NCI-H128 (cell line): ENCODE measurements around the gene LGR4.

Source experiments
- DNase-seq: peaks from one replicate; lab custom pipeline; 2025; ENCODE audit not compliant: unreplicated experiment; lab: John Stamatoyannopoulos, UW

The LGR4 gene

DNA sequence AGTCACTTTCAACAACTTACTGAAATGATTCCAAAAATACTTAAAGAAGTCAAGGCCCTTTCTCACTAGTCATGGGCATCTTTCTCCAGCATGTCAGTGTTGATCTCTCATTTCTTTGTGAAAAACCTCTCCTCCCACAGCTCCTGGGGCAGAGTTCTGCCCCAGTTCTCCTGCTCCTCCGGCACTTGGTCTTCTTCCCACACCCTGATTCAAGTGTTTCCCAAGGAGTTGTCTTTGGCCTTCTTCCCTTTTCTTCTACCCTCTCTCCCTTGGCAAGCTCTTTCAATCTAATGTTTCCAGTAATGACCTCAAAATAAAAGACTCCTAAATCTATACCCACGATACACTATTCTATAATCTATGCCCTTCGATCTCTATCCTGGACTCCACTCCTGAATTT, 67.5 kb downstream of the LGR4 start:
- DNase-seq: no peak

DNA sequence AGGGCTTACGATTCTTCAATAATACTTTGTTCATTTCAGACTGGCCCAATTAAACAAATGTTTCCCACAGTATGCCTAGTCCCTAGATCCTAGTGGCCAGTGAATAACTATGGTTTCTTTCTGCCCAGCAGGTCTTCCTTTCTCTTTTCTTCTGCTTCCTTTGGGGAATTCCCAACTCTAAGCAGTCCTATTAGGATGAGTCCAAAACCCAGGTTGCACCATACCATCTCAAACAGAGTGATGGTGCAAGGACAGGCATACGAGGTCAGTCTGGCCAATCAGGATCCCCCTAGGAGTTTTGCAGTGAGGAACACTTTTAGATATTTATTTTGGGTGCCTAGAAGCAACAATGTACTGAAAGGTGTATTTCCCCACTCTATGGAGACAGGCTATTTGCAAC, 68.2 kb downstream of the LGR4 start:
- DNase-seq: no peak

DNA sequence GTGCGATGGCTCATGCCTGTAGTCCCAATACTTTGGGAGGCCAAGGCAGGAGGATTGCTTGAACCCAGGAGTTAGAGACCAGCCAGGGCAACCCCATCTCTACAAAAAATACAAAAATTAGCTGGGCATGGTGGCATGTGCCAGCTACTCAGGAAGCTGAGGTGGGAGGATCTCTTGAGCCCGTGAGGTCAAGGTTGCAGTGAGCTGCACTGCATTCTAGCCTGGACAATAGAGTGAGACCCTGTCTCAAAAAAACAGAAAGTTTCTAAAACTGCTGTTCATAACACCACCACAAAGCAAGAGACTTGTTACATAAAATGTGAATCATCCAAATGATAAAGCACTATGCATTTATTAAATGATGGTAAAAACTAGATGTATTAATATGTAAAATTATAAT, 69.4 kb downstream of the LGR4 start:
- no peak for DNase-seq

DNA sequence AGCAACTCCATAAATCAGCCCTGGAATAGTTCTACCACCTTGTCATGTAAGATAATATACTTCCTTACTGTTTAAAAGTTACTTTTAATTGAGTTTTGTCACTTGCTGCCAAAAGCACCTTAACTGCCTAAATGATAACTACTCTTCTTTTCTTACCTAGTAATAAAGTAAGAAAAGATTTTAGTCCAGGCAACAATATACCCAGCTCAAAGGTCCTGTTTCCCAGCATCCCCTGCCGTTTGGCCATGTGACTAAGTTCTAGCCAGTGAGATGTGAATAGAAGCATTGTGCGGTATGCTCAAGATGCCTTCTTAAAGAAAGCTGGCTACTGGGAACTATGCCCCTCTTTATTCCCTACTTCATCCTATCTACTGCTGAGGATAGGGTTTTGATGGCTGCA, 70.1 kb downstream of the LGR4 start:
- no peak for DNase-seq

DNA sequence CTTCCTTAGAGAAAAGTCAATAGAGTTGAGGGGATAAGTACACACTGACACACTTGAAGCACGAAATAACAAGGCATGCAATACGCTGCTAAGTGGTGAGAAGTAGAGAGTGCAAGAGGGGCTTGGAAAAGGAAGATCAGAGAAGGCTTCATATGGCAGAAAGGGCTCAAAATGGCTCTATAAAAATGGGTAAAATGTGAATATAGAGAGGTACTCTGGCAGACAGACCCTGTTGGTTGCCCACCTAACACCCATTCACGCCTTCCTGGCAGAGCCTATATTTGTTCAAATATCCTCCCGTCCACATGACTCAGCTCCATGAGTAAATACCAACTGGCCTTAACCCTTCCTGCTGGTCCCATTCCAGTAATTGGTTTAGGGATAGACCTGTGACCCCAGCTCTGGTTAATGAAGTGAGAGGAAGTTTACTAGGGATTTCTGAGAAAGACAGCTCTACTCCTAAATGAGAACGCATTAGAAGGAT, 70.7 kb downstream of the LGR4 start:
- DNase-seq: no peak

DNA sequence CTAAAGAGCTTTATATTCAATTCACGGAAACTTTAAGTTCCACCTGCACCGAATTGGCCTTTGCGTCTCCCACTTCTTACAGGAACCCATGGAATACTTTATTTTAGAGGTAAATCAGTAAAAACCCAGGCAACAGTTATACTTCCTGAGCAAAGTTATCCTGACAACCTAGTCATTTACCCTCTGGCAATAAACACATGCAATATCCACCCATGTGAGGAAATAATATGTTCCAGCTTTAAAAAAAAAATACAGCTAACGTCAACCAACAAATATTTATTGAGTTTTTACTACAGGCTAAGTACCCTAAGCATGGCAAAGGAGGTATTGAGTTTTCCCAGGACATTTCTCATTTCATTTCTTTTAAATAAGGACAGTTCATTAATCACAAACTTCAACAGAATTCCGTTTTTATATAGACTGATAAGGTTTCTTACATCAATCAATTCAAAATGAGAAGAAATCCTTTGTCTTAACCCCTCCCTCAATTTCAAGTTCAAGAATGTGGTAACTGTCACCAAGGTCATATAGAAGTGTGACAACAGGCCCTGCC, 71.2 kb downstream of the LGR4 start:
- no peak for DNase-seq

DNA sequence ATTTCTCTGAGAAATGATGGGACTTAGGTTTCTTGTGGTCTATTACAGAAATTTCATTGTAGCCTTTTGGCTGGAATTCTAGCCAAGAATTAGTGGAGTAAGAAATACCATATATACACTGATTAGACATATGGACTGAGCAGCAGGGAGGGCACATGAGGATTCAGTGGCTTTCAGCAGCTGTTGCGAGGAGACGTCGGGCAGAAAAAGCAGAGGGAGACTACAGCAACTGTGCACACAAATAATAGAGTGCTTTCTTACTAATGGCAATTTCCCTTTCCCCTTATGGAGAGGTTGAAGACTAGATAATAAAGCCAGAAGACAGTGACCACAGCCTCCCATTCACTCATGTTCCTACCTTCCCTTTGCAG, 74.2 kb downstream of the LGR4 start:
- no peak for DNase-seq

DNA sequence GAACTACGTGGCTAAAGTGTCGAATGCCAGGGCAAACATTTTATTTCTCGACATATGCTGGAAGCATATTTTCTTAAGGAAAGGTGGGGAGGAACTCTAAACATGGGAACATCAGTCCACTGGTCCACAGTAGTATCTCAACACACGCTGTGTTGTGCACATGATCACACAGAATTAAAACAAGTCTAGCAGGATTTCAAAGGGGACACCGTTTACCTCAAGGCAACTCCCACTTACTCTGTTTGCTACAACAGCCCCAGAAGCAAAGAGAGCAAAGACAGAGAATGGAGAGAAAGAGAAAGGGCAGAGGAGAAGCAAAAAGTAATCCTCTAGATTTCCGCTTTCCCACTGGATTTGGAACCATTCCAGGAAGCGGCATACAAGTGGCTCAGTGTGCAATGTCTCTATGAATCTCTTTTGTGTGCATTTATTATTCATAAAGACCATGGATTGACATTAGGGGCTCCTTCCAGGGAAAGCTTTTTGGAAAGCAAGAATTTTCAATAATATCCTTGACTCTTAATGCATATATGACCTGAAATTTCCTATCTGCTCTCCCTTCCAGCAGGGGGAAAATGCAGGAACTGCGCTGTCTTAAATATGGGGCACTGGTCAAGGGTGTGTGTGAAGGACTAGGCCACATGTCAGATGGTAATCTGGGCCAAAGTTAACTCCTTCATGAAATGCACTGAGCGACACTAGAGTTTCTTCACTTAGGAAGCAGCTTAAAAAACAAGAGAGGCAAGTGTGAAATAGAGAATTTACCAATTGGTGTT, 74.8 kb downstream of the LGR4 start:
- DNase-seq: no peak

DNA sequence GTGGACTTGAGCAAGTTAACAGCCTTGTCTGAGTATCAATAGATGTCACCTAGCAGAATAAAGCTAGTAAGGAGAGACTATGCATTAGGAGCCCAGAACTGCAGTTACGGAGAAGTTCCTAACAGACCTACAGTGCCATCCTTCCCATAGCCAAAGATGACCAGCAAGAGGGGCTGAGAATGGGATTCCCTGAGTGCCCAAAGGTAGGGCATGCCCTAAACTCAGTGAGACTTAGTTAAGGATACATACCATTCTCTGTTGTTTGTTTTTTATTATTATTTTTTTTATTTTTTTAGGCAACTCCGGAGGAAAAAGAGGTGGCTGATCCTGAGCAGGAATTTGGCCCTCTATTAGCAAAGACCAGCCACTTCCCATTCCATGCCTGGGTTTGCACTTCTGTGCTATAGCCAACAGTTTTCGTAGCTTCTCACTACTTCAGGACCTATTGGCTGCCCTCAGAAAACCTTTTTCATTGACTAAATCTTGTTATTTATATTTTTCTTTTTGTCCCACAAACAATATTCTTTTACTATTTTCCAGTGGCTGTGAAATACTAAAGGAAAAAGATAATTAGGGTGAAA, 76.2 kb downstream of the LGR4 start:
- no peak for DNase-seq

DNA sequence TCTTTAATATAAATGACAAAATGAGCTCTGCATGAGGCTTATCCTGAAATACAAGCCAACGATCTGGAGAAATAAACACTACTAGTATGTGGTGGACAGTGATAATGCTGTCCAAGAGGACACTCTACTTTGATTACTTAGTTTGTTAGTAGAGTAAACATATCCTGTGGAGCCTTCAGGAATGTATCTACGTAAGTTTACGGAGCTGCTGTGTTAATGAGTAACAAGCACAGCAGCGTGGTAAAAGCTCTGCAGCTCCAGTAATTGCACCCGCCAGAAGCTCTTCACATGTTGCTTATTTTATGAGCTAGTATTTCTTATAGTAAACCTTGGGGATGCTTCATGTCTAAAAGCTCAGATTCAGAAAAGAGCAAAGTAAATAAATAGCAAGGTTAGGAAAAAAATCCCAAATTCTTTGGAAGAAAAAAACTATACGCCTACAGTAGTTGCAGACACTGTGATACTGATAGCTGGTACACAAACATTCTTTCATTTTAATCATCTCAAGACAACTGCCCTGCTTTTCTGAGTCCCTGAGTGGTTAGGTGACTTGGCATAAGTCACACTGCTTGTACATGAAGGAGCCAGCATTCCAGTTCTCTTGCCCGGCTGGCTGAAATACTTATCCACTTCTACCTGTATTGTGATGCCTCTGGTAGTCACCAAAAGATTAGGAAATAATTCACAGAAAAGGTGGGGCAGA, 76.9 kb downstream of the LGR4 start:
- DNase-seq: no peak

DNA sequence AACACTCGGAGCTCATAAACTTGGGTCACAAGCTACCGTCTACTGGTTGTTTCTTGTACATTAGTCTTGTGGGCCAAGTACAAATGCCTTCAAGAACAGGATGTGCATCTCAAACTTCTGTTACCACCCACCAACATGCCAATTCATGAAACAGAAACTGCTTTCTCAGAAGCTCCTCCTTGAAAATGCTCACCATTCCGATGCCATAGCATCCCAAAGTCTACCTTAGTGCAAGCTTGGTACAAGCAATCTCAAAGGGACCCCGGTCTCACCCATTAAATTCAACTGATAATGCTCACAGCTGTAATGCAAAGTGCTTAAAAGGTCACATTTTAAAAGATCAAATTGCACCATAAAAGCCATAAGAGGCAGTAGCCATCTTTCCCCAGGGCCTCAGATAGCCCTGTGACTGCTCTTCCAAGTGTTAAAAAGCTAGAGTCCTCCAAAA, 77.8 kb downstream of the LGR4 start:
- no peak for DNase-seq

DNA sequence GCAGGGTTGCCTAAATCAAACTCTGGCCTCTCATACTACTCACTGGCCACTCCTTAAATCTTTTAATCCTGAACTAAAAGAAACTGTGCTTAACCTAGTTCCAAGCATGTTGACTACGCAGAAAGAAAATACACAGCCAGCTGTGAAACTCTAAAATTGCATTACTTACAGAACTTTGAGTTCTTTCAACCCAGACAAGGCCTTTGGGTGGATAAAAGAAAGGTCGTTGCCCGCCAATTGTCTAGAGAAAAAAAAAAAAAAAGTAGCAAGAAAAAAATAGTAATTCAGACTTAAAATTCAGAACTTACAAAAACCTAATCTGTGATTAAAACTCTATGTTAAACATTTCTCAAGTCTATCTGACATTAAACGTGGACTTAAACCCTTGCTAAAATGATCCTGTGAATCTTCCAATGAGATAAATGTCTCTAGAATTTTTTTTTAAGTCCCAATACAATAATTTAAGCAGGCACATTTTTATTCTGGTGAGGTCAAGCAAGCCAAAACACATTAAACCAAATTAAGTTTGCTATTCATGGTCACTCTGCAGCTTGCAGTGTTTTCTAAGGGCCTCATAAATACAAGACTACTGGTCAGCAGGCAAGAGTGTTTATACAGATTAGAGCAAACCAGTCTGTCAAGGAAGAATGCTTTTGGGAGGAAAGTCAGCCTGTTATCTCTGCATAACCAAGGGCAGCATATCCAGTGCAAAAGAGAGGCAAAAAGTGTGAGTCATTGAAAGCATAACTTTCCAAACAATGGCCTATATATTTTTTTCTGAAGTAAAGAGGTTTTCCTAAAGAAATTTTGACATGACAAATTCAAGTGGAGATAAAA, 80.1 kb downstream of the LGR4 start:
- DNase-seq: no peak

DNA sequence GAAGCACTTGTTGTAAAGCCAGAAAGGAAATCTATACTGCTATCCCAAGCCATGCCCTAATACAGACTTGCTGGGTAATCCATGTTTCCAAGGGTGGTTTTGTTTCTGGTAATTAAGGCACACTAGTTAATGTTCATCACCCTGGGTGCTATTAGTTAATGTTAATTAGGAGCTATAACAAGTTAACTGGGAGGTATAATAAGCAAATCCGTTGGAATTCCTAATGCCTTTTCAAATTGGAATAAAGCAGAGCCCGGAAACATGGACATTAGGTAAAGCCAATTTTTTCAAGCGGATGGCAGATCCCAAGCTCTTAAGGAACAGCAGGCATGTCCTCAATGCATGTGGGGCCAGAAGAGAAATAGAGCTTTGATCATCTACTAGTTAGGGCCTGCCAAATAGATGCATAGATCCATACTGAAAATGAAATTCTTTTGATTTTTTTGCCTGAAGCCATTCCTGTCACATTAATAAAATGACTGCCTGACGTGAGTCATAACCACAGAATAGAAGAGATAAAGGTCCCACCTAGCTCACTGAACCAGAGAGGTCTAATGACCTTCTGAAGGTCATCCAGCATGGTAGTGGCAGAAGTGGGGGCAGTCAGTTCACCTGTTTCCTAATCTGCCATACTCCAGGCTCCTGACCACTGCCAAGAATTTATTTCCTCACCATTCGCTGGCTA, 81.1 kb downstream of the LGR4 start:
- DNase-seq: no peak

DNA sequence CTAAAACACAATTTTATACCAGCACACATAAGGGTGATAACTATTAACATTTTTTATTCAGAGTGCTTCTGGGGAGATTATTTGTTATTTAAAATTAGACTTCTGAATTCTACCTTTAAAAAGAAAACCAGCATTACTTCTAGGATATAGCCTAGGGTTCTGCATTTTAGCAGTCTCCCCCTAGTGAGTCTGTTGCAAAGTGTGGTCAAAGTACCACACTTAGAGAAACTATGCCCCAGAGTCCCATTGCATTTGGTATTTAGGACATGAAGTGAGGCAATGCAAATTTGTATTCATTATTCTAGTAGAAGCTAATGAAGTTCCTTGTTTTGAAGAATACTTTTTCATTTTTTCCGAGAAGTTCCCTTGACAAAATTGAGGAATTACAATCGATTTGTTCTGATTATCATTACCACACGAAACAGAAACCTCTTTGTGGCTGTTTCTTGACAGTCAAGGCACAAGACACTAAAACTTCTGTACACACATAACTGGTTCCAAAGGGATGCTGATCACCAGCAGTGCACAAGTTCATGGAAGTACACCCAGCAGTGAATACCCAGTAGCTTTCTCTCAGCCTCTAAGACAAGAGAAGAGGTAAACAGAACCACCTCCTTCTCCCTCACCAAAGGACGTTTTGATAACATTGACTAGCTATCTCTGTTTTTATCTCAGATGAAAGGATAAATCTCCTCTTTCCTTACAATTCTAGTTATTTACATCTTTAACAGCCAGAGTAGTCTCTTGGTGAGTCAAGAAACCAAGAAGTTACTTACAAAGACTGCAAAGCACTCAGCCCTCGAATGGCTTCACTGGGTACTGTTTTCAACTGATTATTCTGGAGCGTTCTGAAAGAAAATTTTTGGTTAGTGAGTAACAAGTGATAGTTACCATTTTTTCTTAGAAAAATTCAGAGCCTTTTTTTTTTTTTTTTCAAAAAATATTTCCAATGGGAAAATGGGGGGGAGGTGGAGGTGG, 82.0 kb downstream of the LGR4 start:
- no peak for DNase-seq

DNA sequence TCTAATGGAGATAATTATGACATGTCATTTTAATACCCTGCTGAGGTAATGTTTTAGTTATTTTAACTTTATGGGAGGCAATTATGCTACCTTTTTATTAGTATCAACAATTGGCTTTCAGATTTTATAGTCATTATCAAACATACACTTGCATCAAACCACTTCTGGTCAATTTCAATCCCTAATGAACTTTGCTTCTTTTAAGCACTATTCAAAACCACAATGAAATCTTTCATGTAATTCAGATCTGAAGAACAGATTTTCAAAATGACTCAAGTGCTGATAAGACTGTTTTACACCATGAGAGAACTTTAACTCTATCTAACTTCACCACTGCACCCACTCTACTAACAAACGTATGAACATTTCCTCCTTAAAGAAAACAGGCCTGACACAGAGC, 83.7 kb downstream of the LGR4 start:
- no peak for DNase-seq

DNA sequence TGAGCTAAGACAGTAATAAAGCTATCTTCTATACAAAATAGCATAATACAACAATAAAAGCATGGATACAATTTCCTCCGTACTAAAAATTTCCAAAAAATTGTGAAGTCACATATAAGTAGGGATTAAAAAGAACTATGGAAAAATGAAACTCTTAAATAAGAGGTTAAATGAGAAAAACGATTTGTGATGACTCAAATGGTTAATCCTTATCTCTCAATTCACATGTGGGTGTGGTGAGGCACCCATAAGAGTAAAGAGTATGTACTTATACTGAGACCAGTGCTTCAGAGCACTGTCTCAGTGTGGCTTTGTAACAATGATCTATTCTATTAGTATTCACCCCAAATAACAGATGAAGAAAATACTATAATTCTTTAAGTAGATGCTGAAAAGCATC, 84.6 kb downstream of the LGR4 start:
- no peak for DNase-seq

DNA sequence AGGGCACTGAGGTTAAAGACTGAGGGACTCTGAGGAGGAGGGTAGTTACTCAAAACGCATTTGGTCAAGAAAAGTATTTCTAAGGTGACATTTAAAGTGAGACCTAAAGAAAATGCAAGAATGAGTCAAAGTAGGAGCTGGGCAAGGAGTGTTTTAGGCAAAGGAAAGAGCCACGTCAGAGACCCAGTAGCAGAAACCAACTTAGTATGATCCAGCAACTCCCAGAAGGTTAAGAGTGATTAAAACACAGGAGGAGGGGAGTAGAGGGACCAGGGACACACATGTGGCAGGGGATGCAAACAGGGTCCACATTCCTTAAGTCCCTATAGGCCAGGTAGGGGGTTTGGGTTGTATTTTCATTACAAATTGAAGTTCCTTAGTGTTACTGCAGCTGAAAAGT, 85.2 kb downstream of the LGR4 start:
- no peak for DNase-seq

DNA sequence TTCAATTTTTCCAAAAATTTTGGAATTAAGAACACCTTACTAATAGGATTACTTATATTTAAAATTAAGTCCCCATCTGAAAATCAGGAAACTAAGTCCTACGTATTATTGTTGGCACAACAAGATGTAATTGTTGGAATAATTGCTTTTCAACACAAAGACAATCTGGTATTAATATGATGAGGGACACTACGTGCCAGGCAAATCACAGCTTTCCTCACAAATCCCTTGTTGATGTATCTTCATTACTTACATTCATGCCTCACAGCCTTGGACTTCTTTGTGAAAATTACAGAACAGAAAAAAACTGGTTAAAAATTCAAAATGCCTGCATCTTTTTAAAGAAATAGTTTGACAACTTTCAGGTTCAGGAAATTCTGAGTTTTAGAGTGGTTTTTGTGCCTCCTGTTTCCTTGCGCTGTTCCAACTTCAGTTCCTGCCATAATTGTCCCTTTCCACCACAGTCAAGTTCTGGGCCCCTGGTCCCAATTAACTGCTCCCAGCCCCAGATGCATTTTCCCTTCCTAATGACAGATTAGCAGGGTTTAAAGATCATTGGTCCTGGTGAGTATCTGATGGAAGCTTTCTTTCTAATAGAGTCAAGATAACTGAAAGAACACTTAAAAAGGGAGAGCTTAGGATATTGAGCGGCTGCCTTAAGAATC, 86.3 kb downstream of the LGR4 start:
- DNase-seq: no peak

DNA sequence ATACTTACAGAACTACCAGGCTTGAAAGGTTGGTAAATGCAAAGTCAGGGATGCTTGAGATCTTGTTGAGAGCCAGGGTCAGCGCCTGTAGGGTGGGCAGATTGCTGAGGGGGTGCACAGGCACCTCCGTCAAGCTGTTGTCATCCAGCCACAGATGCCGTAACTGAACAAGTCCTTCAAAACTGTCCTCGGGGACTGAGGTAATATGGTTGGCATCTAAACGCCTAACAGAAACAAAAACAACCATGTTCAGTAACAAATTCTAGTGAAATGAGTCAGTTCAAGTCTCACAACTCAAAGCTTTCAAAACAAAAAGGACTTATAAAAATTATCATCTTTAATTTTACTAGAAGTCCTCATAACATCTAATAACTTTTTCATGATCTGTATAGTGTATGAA, 87.3 kb downstream of the LGR4 start:
- no peak for DNase-seq
